Superior temporal gyrus (tissue), 1 donor: ENCODE data around the gene DPM2.

Source experiments
- DNase-seq: peaks from one replicate; pipeline ENCODE4 v3.0.0-alpha.2; 2016; ENCODE audit errors: extremely low spot score

Gene DPM2

DNA sequence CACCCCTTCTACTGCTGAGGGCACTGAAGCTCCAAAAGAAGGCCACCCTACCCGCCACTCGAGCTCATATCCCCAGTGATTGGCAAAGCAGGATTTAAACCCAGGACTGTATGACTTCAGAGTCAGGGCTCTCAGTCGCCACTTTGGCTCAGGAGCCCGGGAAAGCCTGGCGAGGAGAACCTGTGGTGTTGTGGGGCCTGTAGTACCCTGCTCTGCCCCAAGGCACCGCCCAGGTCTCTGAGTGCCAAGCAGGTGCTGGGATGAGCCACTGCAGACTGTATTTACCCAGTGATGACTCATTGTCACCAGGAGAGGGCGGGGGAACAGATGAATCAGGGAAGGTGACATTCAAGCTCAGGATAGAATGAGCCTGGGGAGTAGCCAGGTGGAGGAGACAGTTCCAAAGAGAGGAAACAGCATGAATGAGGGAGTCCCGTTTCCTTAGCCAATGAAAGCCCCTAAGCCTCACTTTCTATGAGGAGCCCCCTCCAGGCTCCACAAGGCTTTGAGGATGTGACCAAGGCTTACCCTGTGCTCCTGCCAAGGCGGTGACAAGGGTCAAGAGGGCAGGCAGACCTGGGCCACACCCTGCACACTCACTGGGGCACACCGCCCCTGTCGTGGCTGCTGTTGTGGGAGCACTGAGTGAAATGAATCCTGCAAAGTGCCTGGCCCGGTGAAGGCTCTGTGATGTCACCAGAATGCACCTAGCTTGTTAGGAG is 17.8 kb upstream of the DPM2 start:
- peak; percentile 80 for DNase-seq

DNA sequence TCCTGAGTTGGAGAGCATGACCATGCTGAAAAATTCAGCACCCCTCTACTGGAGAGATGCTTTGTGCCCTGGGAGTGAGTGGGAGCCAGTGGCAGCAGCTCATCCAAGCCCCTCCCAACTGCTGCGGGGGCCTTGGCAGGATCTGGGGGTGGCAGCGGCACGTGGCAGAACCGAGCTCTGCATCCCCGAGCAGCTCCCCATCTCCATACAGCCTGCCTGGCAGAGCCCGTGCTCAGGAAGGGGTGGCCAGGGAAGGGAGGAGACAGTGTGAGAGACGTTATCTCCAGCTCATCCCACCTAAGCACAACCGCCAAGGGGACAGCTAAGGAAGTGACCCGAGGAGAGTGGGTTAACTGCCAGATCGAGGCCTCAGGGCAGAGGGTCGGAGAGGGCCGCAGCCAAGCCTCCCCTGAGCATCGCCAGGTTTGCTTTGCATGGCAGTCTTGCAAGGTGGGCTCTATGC is 17.2 kb upstream of the DPM2 start:
- DNase-seq = peak; percentile 72

- no peak for DNase-seq
Measured at GRCh38 chr9:127953768-127954505, 16.3 kb upstream of the DPM2 start.

GRCh38 chr9:127953154-127953553 is 15.5 kb upstream of the DPM2 start:
- DNase-seq = no peak

GRCh38 chr9:127950513-127951289 is 13.0 kb upstream of the DPM2 start:
- peak; percentile 99 for DNase-seq

- DNase-seq = peak; percentile 89
Measured at GRCh38 chr9:127949827-127950512, 12.3 kb upstream of the DPM2 start.

- no peak for DNase-seq
Measured at GRCh38 chr9:127947841-127948710, 10.4 kb upstream of the DPM2 start.

GRCh38 chr9:127946728-127947127 is 9.1 kb upstream of the DPM2 start:
- DNase-seq = no peak

DNA sequence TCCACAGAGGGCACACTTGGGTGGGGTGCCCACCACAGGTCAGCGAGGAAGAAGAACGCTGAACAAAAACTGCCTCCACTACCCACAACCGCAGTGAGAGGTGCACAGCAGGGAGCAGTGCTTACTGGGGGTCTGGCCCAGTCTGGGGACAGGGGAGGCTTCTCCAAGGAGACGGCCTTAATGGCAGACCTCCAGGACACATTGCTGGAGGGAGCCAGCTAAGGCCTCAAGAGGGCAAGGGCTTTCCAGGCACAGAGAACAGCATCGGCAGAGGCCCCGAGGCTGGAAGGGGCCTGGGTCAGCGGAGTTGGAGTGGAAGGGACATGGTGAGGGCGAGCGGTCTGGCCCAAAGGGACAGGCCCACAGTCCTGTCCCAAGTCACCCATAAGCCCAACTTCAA is 8.3 kb upstream of the DPM2 start:
- DNase-seq = no peak

DNA sequence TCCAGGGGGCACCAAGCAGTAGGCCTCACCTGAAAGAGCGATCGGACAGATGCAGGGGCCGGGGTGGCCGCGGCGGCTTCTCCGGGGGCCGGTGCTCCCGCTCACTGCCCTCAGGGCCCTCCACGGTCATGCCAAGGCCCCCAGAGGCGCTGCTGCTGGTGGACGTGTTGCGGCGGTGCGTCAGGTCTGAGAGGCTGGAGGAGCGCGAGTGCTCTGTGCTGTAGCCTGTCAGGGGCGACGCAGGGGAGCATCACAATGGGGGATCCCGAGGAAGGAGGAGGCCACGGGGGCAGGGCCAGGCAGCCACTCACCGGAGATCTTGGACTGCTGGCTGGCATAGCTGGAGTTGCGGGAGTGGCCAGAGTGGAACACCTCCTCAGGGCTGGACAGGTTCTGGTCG is 7.7 kb upstream of the DPM2 start:
- no peak for DNase-seq

DNA sequence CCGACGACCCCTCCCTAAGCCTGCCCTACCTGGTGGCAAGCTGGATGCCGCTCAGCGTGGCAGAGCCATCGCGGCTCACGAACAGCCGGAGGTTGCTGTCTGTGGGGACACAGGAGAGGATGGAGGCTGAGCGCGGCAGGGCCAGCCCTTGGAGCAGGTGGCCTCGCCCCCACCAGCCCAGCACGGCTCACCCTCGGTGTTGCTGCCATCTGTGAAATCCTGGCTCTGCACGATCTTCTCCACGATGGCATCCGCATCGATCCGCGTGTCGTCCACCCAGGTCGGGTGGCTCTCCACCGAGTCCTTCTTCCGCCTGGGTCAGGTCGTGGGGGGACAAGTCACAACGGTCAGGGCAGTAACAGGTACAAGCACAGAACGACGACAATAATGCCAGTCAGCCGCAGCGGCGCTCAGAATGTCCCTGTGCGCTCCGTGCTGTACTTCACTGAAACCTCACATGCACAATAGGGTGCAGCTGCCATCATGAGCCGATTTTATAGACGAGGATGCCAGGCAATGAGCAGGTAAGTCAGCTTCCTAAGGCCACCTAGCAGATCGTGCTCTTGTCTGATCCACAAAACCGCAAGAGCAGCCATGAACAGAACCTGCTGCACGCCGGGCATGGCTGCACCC is 7.0 kb upstream of the DPM2 start:
- no peak for DNase-seq

DNA sequence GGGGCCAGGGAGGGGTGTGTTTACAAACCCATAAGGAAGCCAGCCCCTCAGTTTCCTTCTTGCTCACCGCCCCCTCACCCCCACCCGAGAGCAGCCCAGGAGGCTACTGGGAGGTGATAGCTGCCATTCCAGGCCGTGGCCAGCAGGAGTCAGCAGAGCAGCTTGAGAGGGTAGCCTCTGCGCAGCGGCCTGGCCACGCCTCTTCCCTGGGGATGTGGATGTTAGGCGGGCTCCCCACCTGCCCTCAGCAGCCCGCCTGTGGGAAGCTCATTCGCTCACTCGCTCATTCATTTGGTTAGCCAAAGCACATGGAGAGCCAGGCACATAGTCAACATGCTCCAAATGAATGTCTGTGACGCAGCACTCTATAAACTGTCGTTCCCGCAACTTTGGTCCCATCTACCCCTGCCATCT is 6.1 kb upstream of the DPM2 start:
- peak; percentile 94 for DNase-seq

DNA sequence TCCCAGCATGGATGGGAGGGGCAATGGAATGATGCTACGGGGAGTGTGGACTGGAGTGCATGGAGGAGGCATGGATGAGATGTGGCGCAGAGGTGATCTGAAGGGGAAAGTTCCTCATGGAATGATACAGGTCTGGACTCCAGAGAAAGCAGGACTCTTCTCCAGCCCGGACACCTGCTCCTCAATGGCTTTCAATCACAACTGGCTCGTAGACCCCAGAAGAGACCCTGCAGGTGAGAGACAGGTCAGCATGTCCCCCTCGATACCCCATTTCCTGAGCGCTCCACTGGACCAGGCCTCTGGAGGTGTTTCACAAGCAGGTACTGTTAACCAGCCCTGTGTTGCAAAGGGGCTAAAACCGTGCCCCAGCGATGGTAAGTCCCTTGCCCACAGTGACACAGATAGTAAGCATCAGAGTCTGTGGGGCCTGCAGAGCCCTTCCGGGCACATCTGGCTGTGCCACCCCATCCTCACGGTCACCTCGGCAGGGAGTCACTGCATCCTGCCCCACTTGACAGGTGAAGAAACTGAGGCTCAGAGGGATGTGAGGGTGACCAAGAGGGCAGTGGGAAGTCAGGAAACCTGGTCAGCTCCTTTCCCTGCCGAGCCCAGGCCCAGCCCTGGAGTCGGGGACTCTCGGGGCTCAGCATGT is 5.5 kb upstream of the DPM2 start:
- no peak for DNase-seq

DNA sequence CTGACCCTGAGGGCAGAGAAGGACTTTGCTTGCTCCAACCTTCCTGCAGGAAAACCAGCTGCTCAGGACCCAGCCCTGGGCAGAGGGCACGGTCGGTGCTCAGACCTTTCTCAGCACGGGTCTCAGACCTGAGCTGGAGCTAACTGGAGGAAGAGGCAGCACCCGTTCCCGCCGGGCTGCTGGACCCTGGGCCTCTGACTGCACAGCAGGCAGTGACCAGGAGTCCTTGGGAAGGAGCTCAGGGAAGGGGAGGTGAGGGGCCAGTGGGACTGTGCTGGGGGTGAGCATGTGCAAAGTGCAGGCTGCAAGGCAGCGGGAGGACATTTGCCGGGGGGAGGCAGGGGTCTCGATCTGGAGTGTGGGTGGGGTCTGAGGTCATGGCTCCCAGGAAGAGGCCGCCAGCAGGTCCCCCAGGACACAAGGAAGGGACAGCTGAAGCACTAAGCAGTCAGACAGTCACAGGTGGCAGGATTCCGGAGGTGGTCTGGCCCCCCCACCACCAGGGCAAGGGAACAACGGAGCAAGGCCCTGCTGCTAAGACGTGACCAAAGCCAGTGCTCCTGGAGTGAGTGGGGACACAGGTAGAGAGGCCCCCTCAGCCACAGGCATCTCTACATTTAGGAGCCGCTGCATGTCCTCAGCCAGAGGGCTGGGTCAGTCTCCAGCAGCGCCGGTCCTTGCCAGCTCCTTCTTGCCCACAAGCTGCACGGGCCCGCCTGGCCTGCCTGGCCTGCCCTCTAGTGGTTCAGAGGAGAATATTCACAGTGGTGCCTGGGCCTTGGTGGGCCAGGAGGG is 4.8 kb upstream of the DPM2 start:
- no peak for DNase-seq

- DNase-seq = no peak
Measured at GRCh38 chr9:127941961-127942215, 4.2 kb upstream of the DPM2 start.

GRCh38 chr9:127941062-127941960 is 3.7 kb upstream of the DPM2 start:
- DNase-seq = no peak

- no peak for DNase-seq
Measured at GRCh38 chr9:127940593-127940992, 2.9 kb upstream of the DPM2 start.

GRCh38 chr9:127938298-127938690 is 640 bp upstream of the DPM2 start:
- DNase-seq = no peak

GRCh38 chr9:127937056-127937387 is 632 bp downstream of the DPM2 start:
- no peak for DNase-seq
